GM19239 (cell line): ENCODE measurements around the gene EMC8.
A peak's percentile ranks its signal among the peaks of the same experiment; 100 is the strongest.
"Not testable (repeated sequence)": the region's sequence is repeated elsewhere in the genome, so short reads cannot be mapped to it uniquely, and the experiment has no call there.

Experiments used
- DNase-seq: peaks from one replicate; pipeline ENCODE4 v3.0.0; 2011; ENCODE audit warnings: low spot score; ENCODE audit not compliant: insufficient read length
- FAIRE-seq: peaks from 2 replicates; lab custom pipeline; 2011; peaks lifted over from hg19 to GRCh38; lab: Jason Lieb, UNC

The EMC8 gene

GRCh38 chr16:85799497-85800320, at the start of gene EMC8, which contains the start of gene COX4I1:
EMC8 (minus strand) TSS chr16:85799544; CDS start chr16:85799295, 249 bp downstream.
COX4I1 (plus strand) TSS chr16:85799695; CDS start chr16:85801206, 1,511 bp downstream.
- FAIRE-seq (peak; percentile 87), DNase-seq (peak; percentile 96)

- no peak for FAIRE-seq
- no peak for DNase-seq
These were observed 49.6 kb upstream of the EMC8 start for GRCh38 chr16:85848986-85849385.

- no peak for FAIRE-seq
- no peak for DNase-seq
These were observed 48.6 kb upstream of the EMC8 start for GRCh38 chr16:85847681-85848601.

- FAIRE-seq, result no peak
These were observed 47.7 kb upstream of the EMC8 start for GRCh38 chr16:85847036-85847435.

GRCh38 chr16:85846461-85846860, 47.1 kb upstream of the EMC8 start:
- no peak for FAIRE-seq
- DNase-seq, result no peak

More at GRCh38 chr16:85847036-85847435, 47.7 kb upstream of the EMC8 start:
- no peak for DNase-seq

GRCh38 chr16:85845266-85845665, 45.9 kb upstream of the EMC8 start:
- FAIRE-seq (no peak), DNase-seq (no peak)

GRCh38 chr16:85844786-85845185, 45.4 kb upstream of the EMC8 start:
- DNase-seq, result no peak

GRCh38 chr16:85844169-85844481, 44.8 kb upstream of the EMC8 start:
- FAIRE-seq, result no peak
- no peak for DNase-seq

More at GRCh38 chr16:85844786-85845185, 45.4 kb upstream of the EMC8 start:
- no peak for FAIRE-seq

- DNase-seq, result no peak
- no peak for FAIRE-seq
These were observed 44.3 kb upstream of the EMC8 start for GRCh38 chr16:85843471-85844168.

GRCh38 chr16:85842848-85843247, 43.5 kb upstream of the EMC8 start:
- FAIRE-seq (no peak), DNase-seq (no peak)

- DNase-seq (no peak), FAIRE-seq (no peak)
These were observed 43.1 kb upstream of the EMC8 start for GRCh38 chr16:85842435-85842834.

- FAIRE-seq (no peak), DNase-seq (no peak)
These were observed 41.5 kb upstream of the EMC8 start for GRCh38 chr16:85840801-85841200.

GRCh38 chr16:85840395-85840794, 41.1 kb upstream of the EMC8 start:
- DNase-seq, result no peak

GRCh38 chr16:85839681-85840240, 40.4 kb upstream of the EMC8 start:
- no peak for FAIRE-seq

More at GRCh38 chr16:85840395-85840794, 41.1 kb upstream of the EMC8 start:
- no peak for FAIRE-seq

GRCh38 chr16:85838876-85839585, 39.7 kb upstream of the EMC8 start:
- FAIRE-seq (no peak), DNase-seq (no peak)

More at GRCh38 chr16:85839681-85840240, 40.4 kb upstream of the EMC8 start:
- DNase-seq, result no peak

GRCh38 chr16:85838381-85838780, 39.0 kb upstream of the EMC8 start:
- FAIRE-seq (no peak), DNase-seq (no peak)

GRCh38 chr16:85837654-85838053, 38.3 kb upstream of the EMC8 start:
- FAIRE-seq, DNase-seq: not testable (repeated sequence)

GRCh38 chr16:85836706-85837582, 37.6 kb upstream of the EMC8 start:
- no peak for DNase-seq
- FAIRE-seq, result no peak
